Fibroblast of lung (primary cell): ENCODE data around the gene DCTN2. TPM values are rescaled to one million over a fixed set of nuclear protein-coding genes. Genes with fewer than 3 reads are reported as not detected.

ENCODE experiments used
- DNase-seq, 2 donors: peaks; one replicate each; pipeline versions ENCODE4 v3.0.0 to v3.0.0-alpha.2; 2010; ENCODE audit warnings: low read depth in 2 of 2
- H2AFZ ChIP-seq: 2 replicates; pipeline ENCODE4 v1.5.1; 2012; ENCODE audit warnings: low read length, control low read depth, inconsistent platforms
- H3K27ac ChIP-seq: 2 replicates; pipeline ENCODE4 v1.5.1; 2011; ENCODE audit warnings: low read length, control low read depth; ENCODE audit not compliant: insufficient read depth
- H3K27me3 ChIP-seq: 2 replicates; pipeline ENCODE4 v1.5.1; 2011; ENCODE audit warnings: mild to moderate bottlenecking, low read length; ENCODE audit not compliant: control insufficient read depth, insufficient read depth
- H3K36me3 ChIP-seq: 2 replicates; pipeline ENCODE4 v1.5.1; 2011; ENCODE audit warnings: low read length; ENCODE audit not compliant: control insufficient read depth, insufficient read depth
- H3K4me1 ChIP-seq: 2 replicates; pipeline ENCODE4 v1.5.1; 2011; ENCODE audit warnings: low read length; ENCODE audit not compliant: control insufficient read depth, insufficient read depth; ENCODE audit errors: extremely low read depth
- H3K4me2 ChIP-seq: 2 replicates; pipeline ENCODE4 v1.5.1; 2011; ENCODE audit warnings: low read length, control low read depth; ENCODE audit not compliant: insufficient read depth; ENCODE audit errors: extremely low read depth
- H3K4me3 ChIP-seq, 4 experiments: fragments of 200-600 bp in 1 of 4; sonication (generic) in 1 of 4; replicated peaks in 1 of 4; 2 replicates each; pipeline ENCODE4 v1.5.1; 2011 to 2016; ENCODE audit warnings: low read length in 4 of 4, low read depth in 3 of 4, mild to moderate bottlenecking in 3 of 4, control low read depth in 2 of 4, inconsistent platforms in 1 of 4, mixed read lengths in 1 of 4; ENCODE audit not compliant: insufficient read depth in 1 of 4; ENCODE audit errors: control extremely low read depth in 1 of 4
- H3K79me2 ChIP-seq: 2 replicates; pipeline ENCODE4 v1.5.1; 2012; ENCODE audit warnings: mild to moderate bottlenecking, low read length, inconsistent platforms; ENCODE audit not compliant: control insufficient read depth, insufficient read depth
- H3K9ac ChIP-seq: 2 replicates; pipeline ENCODE4 v1.5.1; 2011; ENCODE audit warnings: mild to moderate bottlenecking, low read length, control low read depth; ENCODE audit not compliant: insufficient read depth
- H3K9me3 ChIP-seq: 2 replicates; pipeline ENCODE4 v1.5.1; 2012; ENCODE audit warnings: low read depth, low read length; ENCODE audit not compliant: control insufficient read depth, insufficient read depth
- H4K20me1 ChIP-seq: 2 replicates; pipeline ENCODE4 v1.5.1; 2011; ENCODE audit warnings: low read length; ENCODE audit not compliant: control insufficient read depth, insufficient read depth; ENCODE audit errors: extremely low read depth
- EZH2 ChIP-seq: IDR thresholded peaks from 2 replicates; pipeline ENCODE4 v1.5.1; 2012; ENCODE audit warnings: low read length, control low read depth, mild to moderate bottlenecking; ENCODE audit errors: missing control alignments
- polyA plus RNA-seq, 2 donors: library from polyadenylated mRNA; depleted of rRNA in 1 of 2; stranded (reverse) in 1 of 2; unstranded in 1 of 2; fragments of >200 nt; gene quantifications; 2 replicates each; pipeline ENCODE4 v1.2.1, GENCODE V29; 2011 to 2012; ENCODE audit warnings: missing spikeins in 1 of 2
- total RNA-seq: library from RNA; depleted of rRNA; stranded (reverse); fragments of >200 nt; gene quantifications from 2 replicates; pipeline ENCODE4 v1.2.1, GENCODE V29; 2014
- TF ChIP-seq, protein P1 (sequence below), 2 donors: IDR thresholded peaks in 1 of 2; conservative IDR thresholded peaks in 1 of 2; 1 replicate in 1 of 2; 2 replicates in 1 of 2; pipeline ENCODE4 v1.5.1; 2011 to 2012; ENCODE audit warnings: low read length in 2 of 2, control low read depth in 1 of 2, inconsistent platforms in 1 of 2, low read depth in 1 of 2, mild to moderate bottlenecking in 1 of 2

The DCTN2 gene
- total and polyA plus RNA-seq, 2 donors (not counting 1 experiment from before 2014, with no cell fraction given) = 101 to 211 TPM

DNA sequence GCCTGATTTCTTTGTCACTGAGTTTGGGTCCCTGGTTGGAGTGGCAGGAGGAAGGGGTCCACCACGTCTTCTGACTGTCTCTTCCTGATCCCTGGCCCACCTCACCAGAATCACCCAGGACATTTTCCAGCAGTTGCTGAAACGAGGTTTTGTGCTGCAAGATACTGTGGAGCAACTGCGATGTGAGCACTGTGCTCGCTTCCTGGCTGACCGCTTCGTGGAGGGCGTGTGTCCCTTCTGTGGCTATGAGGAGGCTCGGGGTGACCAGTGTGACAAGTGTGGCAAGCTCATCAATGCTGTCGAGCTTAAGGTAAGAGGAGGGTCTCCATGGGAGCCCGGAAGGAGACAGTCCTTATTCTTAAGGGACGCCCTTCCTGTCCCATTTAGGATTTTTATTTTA lies 46.8 kb downstream of the DCTN2 start:
- no peaks in the 10 kb centered on the region for H3K4me1 ChIP-seq
- H3K36me3 ChIP-seq = peaks cover 26% of the 10 kb centered on the region
- no peaks in the 10 kb centered on the region for H3K27me3 ChIP-seq
- no peak for DNase-seq
- H4K20me1 ChIP-seq = no peaks in the 10 kb centered on the region
- H3K9me3 ChIP-seq = no peaks in the 10 kb centered on the region
- H3K4me2 ChIP-seq = no peak overlapping the region
- H3K4me3 ChIP-seq = no peak overlapping the region
- H3K9ac ChIP-seq = no peak overlapping the region
- no peak for TF ChIP-seq EZH2
- TF ChIP-seq, protein P1, sequence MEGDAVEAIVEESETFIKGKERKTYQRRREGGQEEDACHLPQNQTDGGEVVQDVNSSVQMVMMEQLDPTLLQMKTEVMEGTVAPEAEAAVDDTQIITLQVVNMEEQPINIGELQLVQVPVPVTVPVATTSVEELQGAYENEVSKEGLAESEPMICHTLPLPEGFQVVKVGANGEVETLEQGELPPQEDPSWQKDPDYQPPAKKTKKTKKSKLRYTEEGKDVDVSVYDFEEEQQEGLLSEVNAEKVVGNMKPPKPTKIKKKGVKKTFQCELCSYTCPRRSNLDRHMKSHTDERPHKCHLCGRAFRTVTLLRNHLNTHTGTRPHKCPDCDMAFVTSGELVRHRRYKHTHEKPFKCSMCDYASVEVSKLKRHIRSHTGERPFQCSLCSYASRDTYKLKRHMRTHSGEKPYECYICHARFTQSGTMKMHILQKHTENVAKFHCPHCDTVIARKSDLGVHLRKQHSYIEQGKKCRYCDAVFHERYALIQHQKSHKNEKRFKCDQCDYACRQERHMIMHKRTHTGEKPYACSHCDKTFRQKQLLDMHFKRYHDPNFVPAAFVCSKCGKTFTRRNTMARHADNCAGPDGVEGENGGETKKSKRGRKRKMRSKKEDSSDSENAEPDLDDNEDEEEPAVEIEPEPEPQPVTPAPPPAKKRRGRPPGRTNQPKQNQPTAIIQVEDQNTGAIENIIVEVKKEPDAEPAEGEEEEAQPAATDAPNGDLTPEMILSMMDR (conservative IDR thresholded peaks at IDR 0.05 in 1 of 2, IDR thresholded peaks at IDR 0.05 in 1 of 2; ENCODE audit: low read depth in 1 of 2, low read length in 2 of 2) = no peak
- H3K27ac ChIP-seq = no peak overlapping the region
- no peak overlapping the region for H2AFZ ChIP-seq
- no peaks in the 10 kb centered on the region for H3K79me2 ChIP-seq

DNA sequence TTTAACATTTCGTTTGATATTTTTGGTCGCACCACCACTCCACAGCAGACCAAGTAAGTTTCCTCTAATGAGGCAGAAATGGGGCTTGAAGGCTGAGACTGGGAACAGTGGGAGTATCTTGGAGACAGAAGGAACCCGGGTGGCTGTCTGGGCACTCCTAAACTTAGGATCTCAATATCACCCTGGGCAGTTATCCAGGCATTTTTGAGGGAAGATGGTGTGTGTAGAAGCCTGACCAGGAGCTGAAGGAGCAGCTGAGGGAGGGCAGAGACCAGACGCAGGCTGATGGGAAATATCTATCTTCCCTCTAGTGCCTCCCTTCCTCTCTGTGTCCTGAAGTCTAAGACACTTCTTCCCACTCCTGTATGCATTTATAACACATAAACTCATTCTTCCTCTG lies 48.4 kb downstream of the DCTN2 start:
- TF ChIP-seq, protein P1 (conservative IDR thresholded peaks at IDR 0.05 in 1 of 2, IDR thresholded peaks at IDR 0.05 in 1 of 2; ENCODE audit: low read depth in 1 of 2, low read length in 2 of 2) = no peak
- TF ChIP-seq EZH2 = no peak
- Histone ChIP-seq H4K20me1 (no peaks in the 10 kb centered on the region), H3K27ac (no peak overlapping the region), H2AFZ (no peak overlapping the region), H3K27me3 (no peaks in the 10 kb centered on the region), H3K4me2 (no peak overlapping the region), H3K9me3 (no peaks in the 10 kb centered on the region), H3K36me3 (peaks cover 23% of the 10 kb centered on the region), H3K79me2 (no peaks in the 10 kb centered on the region), H3K4me3 (no peak overlapping the region), H3K4me1 (no peaks in the 10 kb centered on the region), H3K9ac (no peak overlapping the region)
- no peak for DNase-seq

DNA sequence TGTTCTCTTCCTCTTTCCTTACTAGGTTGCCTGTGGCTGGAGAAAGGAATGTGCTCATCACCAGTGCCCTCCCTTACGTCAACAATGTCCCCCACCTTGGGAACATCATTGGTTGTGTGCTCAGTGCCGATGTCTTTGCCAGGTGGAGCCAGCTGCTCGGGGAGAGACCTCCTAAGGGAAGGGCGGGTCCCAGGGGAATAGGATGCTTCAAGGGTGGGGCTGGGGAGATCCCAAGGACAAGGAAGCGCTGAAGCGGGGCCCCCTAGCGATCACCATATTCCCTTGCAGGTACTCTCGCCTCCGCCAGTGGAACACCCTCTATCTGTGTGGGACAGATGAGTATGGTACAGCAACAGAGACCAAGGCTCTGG lies 48.9 kb downstream of the DCTN2 start:
- Histone ChIP-seq H2AFZ (no peak overlapping the region), H3K27ac (no peak overlapping the region), H4K20me1 (no peaks in the 10 kb centered on the region), H3K9ac (no peak overlapping the region), H3K79me2 (no peaks in the 10 kb centered on the region), H3K4me3 (no peak overlapping the region), H3K9me3 (no peaks in the 10 kb centered on the region), H3K4me2 (no peak overlapping the region), H3K4me1 (no peaks in the 10 kb centered on the region), H3K27me3 (no peaks in the 10 kb centered on the region), H3K36me3 (peaks cover 21% of the 10 kb centered on the region)
- no peak for TF ChIP-seq EZH2
- TF ChIP-seq, protein P1 (conservative IDR thresholded peaks at IDR 0.05 in 1 of 2, IDR thresholded peaks at IDR 0.05 in 1 of 2; ENCODE audit: low read depth in 1 of 2, low read length in 2 of 2) = no peak
- no peak for DNase-seq
